ENCODE measurements around the gene LRRC32.

Gene LRRC32

GRCh38 chr11:76661834-76662434, 8.6 kb downstream of the LRRC32 start:
- DNase-seq: no peak

GRCh38 chr11:76661306-76661751, 9.2 kb downstream of the LRRC32 start:
- no peak for DNase-seq

- DNase-seq: no peak
These were observed 9.8 kb downstream of the LRRC32 start for GRCh38 chr11:76660533-76661305.

GRCh38 chr11:76659672-76660532, 10.6 kb downstream of the LRRC32 start:
- DNase-seq: no peak

- DNase-seq: no peak
These were observed 11.6 kb downstream of the LRRC32 start for GRCh38 chr11:76658651-76659650.

- no peak for DNase-seq
These were observed 12.3 kb downstream of the LRRC32 start for GRCh38 chr11:76658231-76658630.

- no peak for DNase-seq
These were observed 13.1 kb downstream of the LRRC32 start for GRCh38 chr11:76657187-76658170.

- DNase-seq: no peak
These were observed 13.9 kb downstream of the LRRC32 start for GRCh38 chr11:76656571-76657081.

GRCh38 chr11:76656050-76656531, 14.5 kb downstream of the LRRC32 start:
- DNase-seq: no peak

GRCh38 chr11:76655501-76656049, 15.0 kb downstream of the LRRC32 start:
- DNase-seq: no peak

GRCh38 chr11:76654980-76655379, 15.6 kb downstream of the LRRC32 start:
- no peak for DNase-seq

GRCh38 chr11:76654298-76654851, 16.2 kb downstream of the LRRC32 start:
- DNase-seq: no peak

GRCh38 chr11:76653674-76654284, 16.8 kb downstream of the LRRC32 start:
- no peak for DNase-seq

GRCh38 chr11:76653012-76653673, 17.4 kb downstream of the LRRC32 start:
- no peak for DNase-seq

- DNase-seq: no peak
These were observed 20.6 kb downstream of the LRRC32 start for GRCh38 chr11:76649851-76650372.

- no peak for DNase-seq
These were observed 21.5 kb downstream of the LRRC32 start for GRCh38 chr11:76649011-76649410.

- DNase-seq: no peak
These were observed 22.5 kb downstream of the LRRC32 start for GRCh38 chr11:76648061-76648460.

GRCh38 chr11:76646882-76647534, 23.5 kb downstream of the LRRC32 start:
- no peak for DNase-seq
